Left renal pelvis (tissue), 4 donors: ENCODE measurements around the gene LILRB4. TPM values are rescaled to one million over a fixed set of nuclear protein-coding genes. Genes with fewer than 3 reads are reported as not detected.
"Not testable (repeated sequence)": the region's sequence is repeated elsewhere in the genome, so short reads cannot be mapped to it uniquely, and the experiment has no call there.

Source experiments
- DNase-seq, 4 donors: peaks; one replicate each; pipeline ENCODE4 v3.0.0-alpha.2; 2013; ENCODE audit warnings: low read depth in 4 of 4, low spot score in 3 of 4
- polyA plus RNA-seq, 4 donors: library from polyadenylated mRNA; unstranded; fragments of 120-200 nt; gene quantifications; one replicate each; pipeline ENCODE4 v1.2.1, GENCODE V29; 2013; ENCODE audit not compliant: insufficient read length in 4 of 4

The LILRB4 gene
- polyA plus RNA-seq, 4 donors = 0.92 to 3.6 (median 1.2) TPM

DNA sequence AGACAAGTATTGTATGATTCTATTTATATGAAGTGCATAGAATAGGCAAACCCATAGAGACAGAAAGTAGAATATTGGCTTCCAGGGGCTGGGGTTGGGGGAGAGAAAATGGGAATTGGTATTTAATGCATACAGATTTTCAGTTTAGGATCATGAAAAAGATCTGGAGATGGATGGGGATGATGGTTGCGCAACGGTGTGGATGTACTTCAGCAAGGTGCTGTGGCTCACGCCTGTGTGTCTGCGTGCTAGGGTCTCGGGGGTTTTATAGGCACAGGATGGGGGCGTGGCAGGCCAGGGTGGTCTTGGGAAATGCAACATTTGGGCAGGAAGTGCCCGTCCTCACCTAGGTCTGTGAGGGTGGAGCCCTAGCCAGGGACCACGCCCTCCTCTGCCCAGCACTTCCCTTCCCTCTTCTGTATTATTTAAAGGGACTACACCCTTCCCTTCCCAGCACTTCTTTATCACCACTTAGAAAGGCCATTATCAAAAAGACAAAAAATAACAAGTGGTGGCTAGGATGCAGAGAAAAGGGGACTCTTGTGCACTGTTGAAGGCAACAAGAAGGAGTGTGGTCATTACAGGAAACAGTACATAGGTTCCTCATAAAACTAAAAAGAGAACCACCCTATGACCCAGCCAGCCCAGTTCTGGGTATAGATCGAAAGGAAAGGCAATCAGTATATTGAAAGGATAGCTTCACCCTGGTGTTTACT is 29.0 kb downstream of the LILRB4 start:
- DNase-seq = no peak

DNA sequence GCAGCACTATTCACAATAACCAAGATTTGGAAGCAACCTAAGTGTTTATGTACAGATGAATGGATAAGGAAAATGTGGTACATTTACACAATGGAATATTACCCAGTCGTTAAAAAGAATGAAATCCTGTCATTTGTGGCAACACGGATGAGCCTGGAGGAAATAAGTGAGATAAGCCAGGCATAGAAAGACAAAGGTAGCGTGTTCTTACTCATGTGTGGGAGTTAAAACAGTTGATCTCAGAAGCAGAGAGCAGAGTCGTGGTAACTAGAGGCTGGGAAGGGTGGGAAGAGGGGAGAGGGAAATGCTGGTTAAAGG is 29.5 kb downstream of the LILRB4 start:
- no peak for DNase-seq

DNA sequence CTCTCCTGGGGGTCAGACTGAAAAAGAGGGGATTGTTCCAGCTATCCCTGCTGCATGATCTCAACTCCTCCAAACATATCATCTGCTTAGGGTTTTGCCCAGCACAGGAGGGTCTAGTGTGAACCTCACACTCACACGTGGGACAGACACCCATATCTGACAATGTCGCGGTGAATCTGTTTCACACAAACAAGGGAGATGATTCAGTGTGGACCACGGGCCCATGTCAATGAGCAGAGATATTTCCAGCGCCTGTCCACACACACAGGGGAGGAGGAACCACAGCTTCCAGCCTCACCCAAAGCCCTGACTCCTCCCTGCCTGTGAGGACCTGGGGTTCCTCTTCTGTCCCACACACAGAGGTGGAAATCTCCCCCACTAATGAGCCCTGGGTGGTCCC is 31.9 kb downstream of the LILRB4 start:
- no peak for DNase-seq

DNA sequence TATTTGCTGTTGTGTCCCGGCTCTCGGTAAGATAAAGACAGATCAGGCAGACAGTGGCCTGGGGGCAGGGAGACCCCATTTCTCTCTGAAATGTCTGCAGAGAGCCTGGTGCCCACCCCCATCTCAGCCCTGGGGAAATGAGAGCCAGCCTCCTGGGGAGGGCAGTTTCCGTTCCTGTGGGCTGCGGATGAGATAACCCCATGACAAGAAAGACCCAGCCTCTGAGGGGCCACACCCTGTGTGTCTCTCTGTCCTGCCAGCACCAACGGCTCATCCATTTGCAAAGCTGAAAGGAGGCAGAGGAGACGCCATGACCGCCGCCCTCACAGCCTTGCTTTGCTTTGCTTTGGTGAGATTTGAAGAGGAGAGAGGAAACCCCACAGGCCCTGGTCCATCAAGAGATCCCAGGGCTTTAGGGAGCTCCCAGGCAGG is 33.3 kb downstream of the LILRB4 start:
- DNase-seq = no peak

DNA sequence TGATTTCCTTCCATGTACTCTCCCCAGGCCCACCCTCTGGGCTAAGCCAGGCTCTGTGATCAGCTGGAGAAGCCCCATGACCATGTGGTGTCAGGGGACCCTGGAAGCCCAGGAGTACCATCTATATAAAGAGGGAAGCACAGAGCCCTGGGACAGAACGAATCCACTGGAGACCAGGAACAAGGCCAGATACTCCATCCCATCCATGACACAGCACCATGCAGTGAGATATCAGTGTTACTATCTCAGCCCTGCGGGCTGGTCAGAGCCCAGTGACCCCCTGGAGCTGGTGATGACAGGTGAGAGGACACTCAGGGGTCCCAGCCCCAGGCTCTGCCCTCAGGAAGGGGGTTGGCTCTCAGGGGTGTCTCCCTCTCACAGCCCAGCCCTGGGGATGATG is 34.0 kb downstream of the LILRB4 start:
- no peak for DNase-seq

DNA sequence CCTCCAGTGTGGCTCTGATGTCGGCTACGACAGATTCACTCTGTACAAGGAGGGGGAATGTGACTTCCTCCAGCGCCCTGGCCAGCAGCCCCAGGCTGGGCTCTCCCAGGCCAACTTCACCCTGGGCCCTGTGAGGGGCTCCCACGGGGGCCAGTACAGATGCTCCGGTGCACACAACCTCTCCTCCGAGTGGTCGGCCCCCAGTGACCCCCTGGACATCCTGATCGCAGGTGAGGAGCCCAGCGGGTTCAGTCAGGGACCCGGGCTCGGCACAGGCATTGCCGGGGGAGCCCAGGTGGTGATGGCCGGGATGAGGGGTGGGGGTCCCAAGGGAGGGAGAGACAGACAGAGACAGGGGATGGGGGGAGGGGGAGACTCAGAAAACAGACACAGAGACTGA is 34.9 kb downstream of the LILRB4 start:
- not testable (repeated sequence) for DNase-seq

DNA sequence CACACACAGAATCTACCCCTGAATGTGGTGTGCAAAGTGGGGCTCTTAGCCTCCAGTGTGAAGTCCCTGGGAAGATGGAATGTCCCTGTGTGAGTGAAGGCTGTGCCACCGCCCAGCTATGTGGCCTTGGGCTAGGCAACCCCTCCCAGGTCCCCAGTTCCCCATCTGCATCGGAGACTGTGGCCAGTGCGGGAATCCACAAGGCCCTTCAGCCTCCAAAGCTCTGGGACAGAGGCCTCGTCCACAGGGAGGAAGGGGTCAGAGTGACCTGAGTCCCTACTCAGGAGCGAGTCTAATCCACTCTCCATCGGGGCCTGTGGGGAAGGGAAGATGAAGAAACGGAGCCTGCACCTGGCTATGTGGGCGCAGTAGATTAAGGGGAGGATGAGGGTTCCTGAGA is 42.1 kb downstream of the LILRB4 start:
- DNase-seq = no peak

DNA sequence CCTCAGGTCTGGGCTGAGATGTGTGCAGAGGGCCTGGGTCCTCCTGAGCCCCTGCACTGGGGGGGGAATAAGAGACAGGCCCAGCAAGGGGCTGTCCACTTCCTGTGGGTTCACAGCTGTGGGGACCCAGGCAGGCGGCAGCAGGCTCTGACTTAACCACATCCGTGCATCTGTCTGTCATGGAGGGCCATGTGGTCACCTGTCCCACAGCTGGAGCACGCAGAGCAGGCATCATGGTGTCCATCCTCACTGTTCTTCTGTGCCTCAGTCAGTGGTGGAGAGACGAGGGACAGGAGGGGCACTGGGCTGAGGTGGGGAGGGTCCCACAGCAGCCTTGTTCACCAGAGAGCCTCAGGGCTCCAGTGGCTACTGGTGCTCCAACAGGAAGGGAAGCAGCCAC is 45.2 kb downstream of the LILRB4 start:
- no peak for DNase-seq

DNA sequence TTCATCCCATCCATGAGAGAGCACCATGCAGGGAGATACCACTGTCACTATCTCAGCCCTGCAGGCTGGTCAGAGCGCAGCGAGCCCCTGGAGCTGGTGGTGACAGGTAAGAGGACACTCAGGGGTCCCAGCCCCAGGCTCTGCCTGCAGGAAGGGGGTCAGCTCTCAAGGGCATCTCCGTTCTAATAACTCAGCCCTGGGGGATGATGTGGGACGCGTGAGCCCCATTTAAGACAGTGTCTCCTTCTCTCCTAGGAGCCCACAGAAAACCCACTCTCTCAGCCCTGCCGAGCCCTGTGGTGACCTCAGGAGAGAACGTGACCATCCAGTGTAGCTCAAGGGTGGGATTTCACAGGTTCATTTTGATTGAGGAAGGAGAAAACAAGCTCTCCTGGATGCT is 46.0 kb downstream of the LILRB4 start:
- no peak for DNase-seq

DNA sequence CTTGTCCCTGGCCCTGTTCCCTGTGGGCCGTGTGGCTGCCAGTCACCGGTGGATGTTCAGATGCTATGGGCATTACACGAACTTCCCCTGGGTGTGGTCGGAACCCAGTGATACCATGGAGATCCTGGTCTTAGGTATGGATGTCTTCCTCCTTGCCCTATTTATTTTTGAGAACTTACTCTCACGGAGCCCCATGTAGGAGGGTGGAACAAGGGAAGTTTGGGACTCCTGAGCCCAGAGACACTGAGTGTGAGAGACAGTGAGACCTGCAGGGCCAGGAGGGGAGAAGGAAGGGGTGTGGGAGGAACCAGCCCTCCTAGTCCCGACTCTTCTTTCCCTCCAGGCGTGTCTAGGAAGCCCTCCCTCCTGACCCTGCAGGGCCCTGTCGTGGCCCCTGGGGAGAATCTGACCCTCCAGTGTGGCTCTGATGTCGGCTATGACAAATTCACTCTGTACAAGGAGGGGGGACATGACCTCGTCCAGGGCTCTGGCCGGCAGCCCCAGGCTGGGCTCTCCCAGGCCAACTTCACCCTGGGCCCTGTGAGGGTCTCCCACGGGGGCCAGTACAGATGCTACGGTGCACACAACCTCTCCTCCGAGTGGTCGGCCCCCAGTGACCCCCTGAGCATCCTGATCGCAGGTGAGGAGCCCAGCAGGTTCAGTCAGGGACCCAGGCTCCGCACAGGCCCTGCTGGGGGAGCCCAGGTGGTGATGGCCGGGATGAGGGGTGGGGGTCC is 46.6 kb downstream of the LILRB4 start:
- no peak for DNase-seq

DNA sequence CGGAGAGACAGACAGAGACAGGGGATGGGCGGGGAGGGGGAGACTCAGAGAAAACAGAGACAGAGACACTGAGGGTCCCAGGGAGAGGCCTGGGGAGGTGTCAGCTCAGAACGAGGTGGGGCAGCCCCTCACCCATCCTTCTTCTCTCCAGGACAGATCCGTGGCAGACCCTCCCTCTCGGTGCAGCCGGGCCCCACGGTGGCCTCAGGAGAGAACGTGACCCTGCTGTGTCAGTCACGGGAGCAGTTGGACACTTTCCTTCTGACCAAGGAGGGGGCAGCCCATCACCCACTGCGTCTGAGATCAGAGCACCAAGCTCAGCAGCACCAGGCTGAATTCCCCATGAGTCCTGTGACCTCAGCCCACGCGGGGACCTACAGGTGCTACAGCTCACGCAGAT is 47.2 kb downstream of the LILRB4 start:
- not testable (repeated sequence) for DNase-seq

Other genes with a start within 250 kb of the LILRB4 start
- gene TTYH1, start 247.5 kb upstream of the LILRB4 start, polyA plus RNA-seq = 10 to 100 TPM in 1 of 4 donors, 1 to 10 TPM in 3; 2.1 to 12.1 (median 8.7) TPM
- 100 to 1,000 TPM in 3 of 4 donors, 10 to 100 TPM in 1; 96.5 to 227 (median 138) TPM for gene LENG8, start 213.8 kb upstream of the LILRB4 start, polyA plus RNA-seq
- gene LENG9, start 199.2 kb upstream of the LILRB4 start, polyA plus RNA-seq = 1 to 10 TPM; 1.1 to 2.9 (median 2.1) TPM
- 10 to 100 TPM; 24.1 to 61.0 (median 40.2) TPM for gene CDC42EP5, start 189.7 kb upstream of the LILRB4 start, polyA plus RNA-seq
- under 1 TPM in 2 of 4 donors, not detected in 2; 0.31 to 0.46 TPM for gene LAIR2, start 160.2 kb upstream of the LILRB4 start, polyA plus RNA-seq
- gene LILRA2, start 89.2 kb upstream of the LILRB4 start, polyA plus RNA-seq = 1 to 10 TPM in 2 of 4 donors, under 1 TPM in 2; 0.79 to 2.2 (median 1.1) TPM
- under 1 TPM; 0.20 to 0.70 (median 0.53) TPM for gene LILRA1, start 69.4 kb upstream of the LILRB4 start, polyA plus RNA-seq
- gene LILRB1, start 32.5 kb upstream of the LILRB4 start, polyA plus RNA-seq = 1 to 10 TPM; 1.0 to 1.5 (median 1.4) TPM
- not detected for gene KIR3DL3, start 61.5 kb downstream of the LILRB4 start, polyA plus RNA-seq
- not detected for gene KIR2DL3, start 75.5 kb downstream of the LILRB4 start, polyA plus RNA-seq
- under 1 TPM in 1 of 4 donors, not detected in 3; 0.11 TPM for gene KIR2DL1, start 106.8 kb downstream of the LILRB4 start, polyA plus RNA-seq
- not detected for gene KIR2DL4, start 140.6 kb downstream of the LILRB4 start, polyA plus RNA-seq
- gene KIR3DL1, start 153.5 kb downstream of the LILRB4 start, polyA plus RNA-seq = not detected
- not detected for gene KIR2DS4, start 169.7 kb downstream of the LILRB4 start, polyA plus RNA-seq
- gene KIR3DL2, start 187.5 kb downstream of the LILRB4 start, polyA plus RNA-seq = not detected
- under 1 TPM; 0.23 to 0.67 (median 0.46) TPM for gene FCAR, start 211.2 kb downstream of the LILRB4 start, polyA plus RNA-seq
- gene NCR1, start 243.2 kb downstream of the LILRB4 start, polyA plus RNA-seq = under 1 TPM in 2 of 4 donors, not detected in 2; 0.13 to 0.26 TPM